ENCODE measurements around the gene RAB40B. TPM values are rescaled to one million over a fixed set of nuclear protein-coding genes. Genes with fewer than 3 reads are reported as not detected.

The RAB40B gene
- total and polyA plus RNA-seq, 2 of the 13 experiments (the other 11 are each of a cell fraction or from before 2014, with no cell fraction given), result 6.2 to 6.5 TPM

DNA sequence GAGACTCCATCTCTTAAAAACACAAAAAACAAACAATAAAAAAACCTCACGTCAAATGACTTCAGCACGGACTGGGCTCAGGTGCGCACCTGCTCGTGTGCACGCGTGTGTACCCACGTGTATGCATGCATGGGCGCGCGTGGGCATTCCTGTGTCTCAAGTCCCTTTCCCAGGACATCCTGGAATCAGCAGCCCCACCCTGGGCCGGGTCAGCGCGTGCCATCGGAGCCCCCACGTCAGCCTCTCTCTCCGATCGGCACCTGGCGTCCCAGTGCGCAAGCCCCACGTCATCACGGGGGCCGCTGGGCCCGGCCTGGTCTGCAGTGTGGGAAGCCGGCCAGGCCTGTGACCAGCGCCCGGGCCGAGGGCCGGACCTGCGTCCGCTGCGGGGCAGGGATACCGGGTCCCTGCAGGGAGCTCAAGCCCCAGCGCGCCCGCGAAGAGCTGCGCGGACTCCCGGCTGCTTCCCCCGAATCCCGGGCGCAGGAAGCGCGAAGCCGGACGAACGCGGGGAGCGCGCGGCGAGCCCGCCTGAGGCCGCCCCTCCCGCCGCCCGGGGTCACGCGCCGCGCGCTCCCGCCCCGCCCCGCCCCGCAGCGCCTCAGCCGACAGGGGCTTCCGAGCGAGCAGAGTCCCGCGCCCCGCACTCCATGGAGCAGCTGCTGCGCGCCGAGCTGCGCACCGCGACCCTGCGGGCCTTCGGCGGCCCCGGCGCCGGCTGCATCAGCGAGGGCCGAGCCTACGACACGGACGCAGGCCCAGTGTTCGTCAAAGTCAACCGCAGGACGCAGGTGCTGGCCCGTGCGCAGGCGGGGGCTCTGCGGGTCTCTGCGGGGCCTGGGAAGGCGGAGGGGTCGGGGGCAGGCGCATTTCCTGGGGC lies 36.7 kb upstream of the RAB40B start, which contains the start of gene FN3K (continued):
- TF ChIP-seq ZNF768 (CRISPR knock-in tag; IDR thresholded peaks at IDR 0.05), result no peak
- TF ChIP-seq, protein P1, sequence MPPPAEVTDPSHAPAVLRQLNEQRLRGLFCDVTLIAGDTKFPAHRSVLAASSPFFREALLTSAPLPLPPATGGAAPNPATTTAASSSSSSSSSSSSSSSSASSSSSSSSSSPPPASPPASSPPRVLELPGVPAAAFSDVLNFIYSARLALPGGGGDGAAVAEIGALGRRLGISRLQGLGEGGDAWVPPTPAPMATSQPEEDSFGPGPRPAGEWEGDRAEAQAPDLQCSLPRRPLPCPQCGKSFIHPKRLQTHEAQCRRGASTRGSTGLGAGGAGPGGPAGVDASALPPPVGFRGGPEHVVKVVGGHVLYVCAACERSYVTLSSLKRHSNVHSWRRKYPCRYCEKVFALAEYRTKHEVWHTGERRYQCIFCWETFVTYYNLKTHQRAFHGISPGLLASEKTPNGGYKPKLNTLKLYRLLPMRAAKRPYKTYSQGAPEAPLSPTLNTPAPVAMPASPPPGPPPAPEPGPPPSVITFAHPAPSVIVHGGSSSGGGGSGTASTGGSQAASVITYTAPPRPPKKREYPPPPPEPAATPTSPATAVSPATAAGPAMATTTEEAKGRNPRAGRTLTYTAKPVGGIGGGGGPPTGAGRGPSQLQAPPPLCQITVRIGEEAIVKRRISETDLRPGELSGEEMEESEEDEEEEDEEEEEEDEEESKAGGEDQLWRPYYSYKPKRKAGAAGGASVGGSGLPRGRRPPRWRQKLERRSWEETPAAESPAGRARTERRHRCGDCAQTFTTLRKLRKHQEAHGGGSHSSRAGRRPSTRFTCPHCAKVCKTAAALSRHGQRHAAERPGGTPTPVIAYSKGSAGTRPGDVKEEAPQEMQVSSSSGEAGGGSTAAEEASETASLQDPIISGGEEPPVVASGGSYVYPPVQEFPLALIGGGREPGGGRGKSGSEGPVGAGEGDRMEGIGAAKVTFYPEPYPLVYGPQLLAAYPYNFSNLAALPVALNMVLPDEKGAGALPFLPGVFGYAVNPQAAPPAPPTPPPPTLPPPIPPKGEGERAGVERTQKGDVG (CRISPR knock-in tag; IDR thresholded peaks at IDR 0.05; ENCODE audit: borderline replicate concordance), result peak; percentile 74; the same call in 1 of the 2 replicates
- peak; percentile 12; the same call in 1 of the 2 replicates for TF ChIP-seq ZBTB42 (CRISPR knock-in tag; IDR thresholded peaks at IDR 0.05)
- TF ChIP-seq ZNF44 (CRISPR knock-in tag; IDR thresholded peaks at IDR 0.05), result no peak
- TF ChIP-seq FOXO1 (CRISPR knock-in tag; IDR thresholded peaks at IDR 0.05), result no peak
- no peak; the same call in 1 of the 2 replicates for TF ChIP-seq MEIS2 (CRISPR knock-in tag; IDR thresholded peaks at IDR 0.05)
- TF ChIP-seq JUND (CRISPR knock-in tag; IDR thresholded peaks at IDR 0.05), result 0 out of 2 replicates have a peak, but pooled peaks have one; percentile 39
- peak; percentile 89 for TF ChIP-seq HOXA3 (CRISPR knock-in tag; IDR thresholded peaks at IDR 0.05)
- TF ChIP-seq ZNF180 (CRISPR knock-in tag; IDR thresholded peaks at IDR 0.05; ENCODE audit: borderline replicate concordance, low read depth), result no peak
- no peak for TF ChIP-seq NCOR1 (IDR thresholded peaks at IDR 0.05; ENCODE audit: borderline replicate concordance, low read length)
- no peak for TF ChIP-seq ZNF432 (CRISPR knock-in tag; IDR thresholded peaks at IDR 0.05; ENCODE audit: borderline replicate concordance)
- TF ChIP-seq CENPBD1 (CRISPR knock-in tag; IDR thresholded peaks at IDR 0.05; ENCODE audit: borderline replicate concordance, low read depth), result no peak
- no peak for TF ChIP-seq PCBP1 (IDR thresholded peaks at IDR 0.05; ENCODE audit: borderline replicate concordance, low read depth, low read length)
- no peak for TF ChIP-seq HHEX (CRISPR knock-in tag; IDR thresholded peaks at IDR 0.05)
- no peak for TF ChIP-seq ZNF121 (CRISPR knock-in tag; IDR thresholded peaks at IDR 0.05)
- TF ChIP-seq HNF4G (IDR thresholded peaks at IDR 0.05; ENCODE audit: borderline replicate concordance, low read depth, low read length), result no peak
- no peak; the same call in 1 of the 2 replicates for TF ChIP-seq HNF4G (CRISPR knock-in tag; IDR thresholded peaks at IDR 0.05; ENCODE audit: borderline replicate concordance, low read depth)
- TF ChIP-seq, protein P2, sequence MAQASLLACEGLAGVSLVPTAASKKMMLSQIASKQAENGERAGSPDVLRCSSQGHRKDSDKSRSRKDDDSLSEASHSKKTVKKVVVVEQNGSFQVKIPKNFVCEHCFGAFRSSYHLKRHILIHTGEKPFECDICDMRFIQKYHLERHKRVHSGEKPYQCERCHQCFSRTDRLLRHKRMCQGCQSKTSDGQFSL (CRISPR knock-in tag; IDR thresholded peaks at IDR 0.05), result peak; percentile 69; the same call in 1 of the 2 replicates
- no peak for TF ChIP-seq MTF2 (CRISPR knock-in tag; IDR thresholded peaks at IDR 0.05; ENCODE audit: borderline replicate concordance)
- TF ChIP-seq NFIB (CRISPR knock-in tag; IDR thresholded peaks at IDR 0.05; ENCODE audit: borderline replicate concordance), result no peak
- TF ChIP-seq ZNF510 (CRISPR knock-in tag; IDR thresholded peaks at IDR 0.05; ENCODE audit: low read depth), result no peak
- no peak for TF ChIP-seq RFX3 (CRISPR knock-in tag; IDR thresholded peaks at IDR 0.05)
- TF ChIP-seq NCOA2 (CRISPR knock-in tag; IDR thresholded peaks at IDR 0.05), result no peak
- no peak for TF ChIP-seq CCAR2 (optimal IDR thresholded peaks at IDR 0.05; ENCODE audit: low read depth, low read length)
- TF ChIP-seq HES4 (CRISPR knock-in tag; IDR thresholded peaks at IDR 0.05; ENCODE audit: borderline replicate concordance), result no peak
- no peak for TF ChIP-seq RAD51 (IDR thresholded peaks at IDR 0.05; ENCODE audit: borderline replicate concordance)
- no peak for TF ChIP-seq MED8 (CRISPR knock-in tag; IDR thresholded peaks at IDR 0.05; ENCODE audit: insufficient replicate concordance)
- TF ChIP-seq RFXAP (CRISPR knock-in tag; IDR thresholded peaks at IDR 0.05; ENCODE audit: borderline replicate concordance), result no peak
